KMS-11 (cell line): Measurements from ENCODE around the gene CDH20.

Experiments used
- H2AFZ ChIP-seq: fragments of 200-600 bp; sonication (generic); 2 replicates; pipeline ENCODE4 v1.6.1; 2016; ENCODE audit warnings: antibody characterized with exemption, mixed run types, low read depth
- H3K27ac ChIP-seq: fragments of 200-600 bp; sonication (generic); 2 replicates; pipeline ENCODE4 v1.6.1; 2016; ENCODE audit warnings: mild to moderate bottlenecking, mixed run types
- H3K27me3 ChIP-seq: fragments of 200-600 bp; sonication (generic); 2 replicates; pipeline ENCODE4 v1.6.1; 2017; ENCODE audit warnings: mild to moderate bottlenecking, low read depth, mixed run types, moderate library complexity; ENCODE audit not compliant: insufficient read depth
- H3K36me3 ChIP-seq: fragments of 200-600 bp; sonication (generic); 2 replicates; pipeline ENCODE4 v1.6.1; 2017; ENCODE audit warnings: mild to moderate bottlenecking, mixed run types; ENCODE audit not compliant: insufficient read depth
- H3K4me1 ChIP-seq: fragments of 200-600 bp; sonication (generic); 2 replicates; pipeline ENCODE4 v1.6.1; 2016; ENCODE audit warnings: mild to moderate bottlenecking, low read depth, mixed run types; ENCODE audit not compliant: poor library complexity, severe bottlenecking
- H3K4me2 ChIP-seq: fragments of 200-600 bp; sonication (generic); 2 replicates; pipeline ENCODE4 v1.7.0; 2016; ENCODE audit warnings: mild to moderate bottlenecking, mixed run types
- H3K4me3 ChIP-seq: fragments of 200-600 bp; sonication (generic); IDR thresholded peaks from 2 replicates; pipeline ENCODE4 v1.6.1; 2017; ENCODE audit warnings: low read depth, low read length, mixed read lengths; ENCODE audit not compliant: insufficient read depth
- H3K79me2 ChIP-seq: fragments of 200-600 bp; sonication (generic); 2 replicates; pipeline ENCODE4 v1.6.1; 2016; ENCODE audit warnings: low read depth, mixed run types; ENCODE audit not compliant: insufficient read depth
- H3K9ac ChIP-seq: fragments of 200-600 bp; sonication (generic); 2 replicates; pipeline ENCODE4 v1.6.1; 2016; ENCODE audit warnings: mild to moderate bottlenecking, mixed run types
- H4K20me1 ChIP-seq: fragments of 200-600 bp; sonication (generic); 2 replicates; pipeline ENCODE4 v1.6.1; 2016; ENCODE audit warnings: mild to moderate bottlenecking, mixed run types; ENCODE audit not compliant: insufficient read depth
- TF ChIP-seq, protein P1 (sequence below): fragments of 200-600 bp; sonication (generic); conservative IDR thresholded peaks from 2 replicates; pipeline ENCODE4 v1.6.1; 2017; ENCODE audit warnings: low read depth, mild to moderate bottlenecking, antibody characterized with exemption, low read length, moderate library complexity, mixed read lengths

CDH20 gene

GRCh38 chr18:61397222-61397621 is 64.0 kb downstream of the CDH20 start:
- TF ChIP-seq, protein P1, sequence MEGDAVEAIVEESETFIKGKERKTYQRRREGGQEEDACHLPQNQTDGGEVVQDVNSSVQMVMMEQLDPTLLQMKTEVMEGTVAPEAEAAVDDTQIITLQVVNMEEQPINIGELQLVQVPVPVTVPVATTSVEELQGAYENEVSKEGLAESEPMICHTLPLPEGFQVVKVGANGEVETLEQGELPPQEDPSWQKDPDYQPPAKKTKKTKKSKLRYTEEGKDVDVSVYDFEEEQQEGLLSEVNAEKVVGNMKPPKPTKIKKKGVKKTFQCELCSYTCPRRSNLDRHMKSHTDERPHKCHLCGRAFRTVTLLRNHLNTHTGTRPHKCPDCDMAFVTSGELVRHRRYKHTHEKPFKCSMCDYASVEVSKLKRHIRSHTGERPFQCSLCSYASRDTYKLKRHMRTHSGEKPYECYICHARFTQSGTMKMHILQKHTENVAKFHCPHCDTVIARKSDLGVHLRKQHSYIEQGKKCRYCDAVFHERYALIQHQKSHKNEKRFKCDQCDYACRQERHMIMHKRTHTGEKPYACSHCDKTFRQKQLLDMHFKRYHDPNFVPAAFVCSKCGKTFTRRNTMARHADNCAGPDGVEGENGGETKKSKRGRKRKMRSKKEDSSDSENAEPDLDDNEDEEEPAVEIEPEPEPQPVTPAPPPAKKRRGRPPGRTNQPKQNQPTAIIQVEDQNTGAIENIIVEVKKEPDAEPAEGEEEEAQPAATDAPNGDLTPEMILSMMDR, result no peak
- Histone ChIP-seq H3K79me2 (no peaks in the 10 kb centered on the region), H3K4me3 (no peak overlapping the region), H4K20me1 (no peaks in the 10 kb centered on the region), H3K4me2 (no peak overlapping the region), H3K9ac (no peak overlapping the region), H3K27ac (no peak overlapping the region), H2AFZ (no peak overlapping the region), H3K27me3 (no peaks in the 10 kb centered on the region), H3K4me1 (no peaks in the 10 kb centered on the region), H3K36me3 (no peaks in the 10 kb centered on the region)

- Histone ChIP-seq H3K79me2 (no peaks in the 10 kb centered on the region), H3K4me3 (no peak overlapping the region), H3K4me1 (no peaks in the 10 kb centered on the region), H3K36me3 (no peaks in the 10 kb centered on the region), H4K20me1 (no peaks in the 10 kb centered on the region), H2AFZ (no peak overlapping the region), H3K4me2 (no peak overlapping the region), H3K9ac (no peak overlapping the region), H3K27me3 (no peaks in the 10 kb centered on the region), H3K27ac (no peak overlapping the region)
- TF ChIP-seq, protein P1, result no peak
Observed at GRCh38 chr18:61398961-61399705, 65.9 kb downstream of the CDH20 start.

- H3K36me3 ChIP-seq, result no peaks in the 10 kb centered on the region
- TF ChIP-seq, protein P1, result no peak
- no peak overlapping the region for H3K4me3 ChIP-seq
- no peaks in the 10 kb centered on the region for H3K79me2 ChIP-seq
- H3K27ac ChIP-seq, result no peak overlapping the region
- no peak overlapping the region for H3K9ac ChIP-seq
- H3K27me3 ChIP-seq, result no peaks in the 10 kb centered on the region
- no peak overlapping the region for H3K4me2 ChIP-seq
- no peaks in the 10 kb centered on the region for H3K4me1 ChIP-seq
- H2AFZ ChIP-seq, result no peak overlapping the region
- H4K20me1 ChIP-seq, result no peaks in the 10 kb centered on the region
Observed at GRCh38 chr18:61400016-61400635, 66.9 kb downstream of the CDH20 start.

GRCh38 chr18:61400716-61401115 is 67.5 kb downstream of the CDH20 start:
- TF ChIP-seq, protein P1, result no peak

More at GRCh38 chr18:61400716-61401115, 67.5 kb downstream of the CDH20 start:
- Histone ChIP-seq H3K9ac (no peak overlapping the region), H2AFZ (no peak overlapping the region), H3K4me1 (no peaks in the 10 kb centered on the region), H3K36me3 (no peaks in the 10 kb centered on the region), H3K79me2 (no peaks in the 10 kb centered on the region), H3K27ac (no peak overlapping the region), H3K27me3 (no peaks in the 10 kb centered on the region), H3K4me3 (no peak overlapping the region), H4K20me1 (no peaks in the 10 kb centered on the region), H3K4me2 (no peak overlapping the region)
